ENCODE results near the gene FBXO42. TPM values are rescaled to one million over a fixed set of nuclear protein-coding genes. Genes with fewer than 3 reads are reported as not detected.
"Not testable (repeated sequence)": the region's sequence is repeated elsewhere in the genome, so short reads cannot be mapped to it uniquely, and the experiment has no call there.

FBXO42 gene
- total RNA-seq, 2 experiments from 2014 or later = 16.5 to 17.2 TPM

DNA sequence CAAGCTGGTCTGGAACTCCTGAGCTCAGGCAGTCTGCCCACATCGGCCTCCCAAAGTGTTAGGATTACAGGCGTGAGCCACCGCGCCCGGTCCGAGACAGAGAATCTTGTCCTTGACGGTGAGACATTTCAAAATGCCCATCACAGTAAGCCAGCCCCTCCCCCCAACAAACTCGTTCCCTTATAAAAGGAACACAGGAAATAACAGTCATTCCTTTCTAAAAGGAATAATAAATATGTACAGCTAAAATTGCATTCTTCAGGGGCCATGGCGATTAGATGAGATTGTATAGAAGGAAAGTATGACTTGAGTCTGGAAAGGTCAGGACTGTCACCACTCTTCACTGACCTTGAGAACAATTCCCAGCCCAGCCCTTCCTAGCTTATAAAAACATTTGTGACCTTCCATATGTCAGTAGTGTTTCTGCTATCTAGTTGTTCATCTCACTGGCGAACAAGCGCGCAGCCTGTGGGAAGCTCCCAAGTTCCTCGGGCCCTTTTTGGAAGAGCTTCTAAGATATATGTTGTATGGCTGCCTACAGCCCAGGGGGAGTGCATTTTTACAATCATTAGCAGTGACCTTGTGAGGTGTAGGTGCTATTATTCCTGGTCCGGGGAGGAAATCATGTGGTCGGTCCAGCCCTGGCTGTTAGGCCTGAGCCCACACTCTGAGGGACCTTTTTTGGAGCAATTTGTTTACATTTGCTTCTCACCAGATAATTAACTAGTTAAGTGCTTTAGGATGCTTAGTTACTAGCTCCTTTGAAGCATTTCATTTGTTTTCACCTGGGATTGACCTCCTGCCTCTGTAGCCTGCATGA, 23.5 kb upstream of the FBXO42 start:
- CTCF ChIA-PET = interaction anchor here (0.6 to 1.8 kb wide), 3 partner anchors 12 to 328 kb away, joined by 3 to 4 read pairs (median 4); no protein-coding TSS in a partner anchor
- POLR2A ChIA-PET = interaction anchor here (0.6 kb wide), 1 partner anchor 9 kb away, joined by 3 read pairs; no protein-coding TSS in a partner anchor

DNA sequence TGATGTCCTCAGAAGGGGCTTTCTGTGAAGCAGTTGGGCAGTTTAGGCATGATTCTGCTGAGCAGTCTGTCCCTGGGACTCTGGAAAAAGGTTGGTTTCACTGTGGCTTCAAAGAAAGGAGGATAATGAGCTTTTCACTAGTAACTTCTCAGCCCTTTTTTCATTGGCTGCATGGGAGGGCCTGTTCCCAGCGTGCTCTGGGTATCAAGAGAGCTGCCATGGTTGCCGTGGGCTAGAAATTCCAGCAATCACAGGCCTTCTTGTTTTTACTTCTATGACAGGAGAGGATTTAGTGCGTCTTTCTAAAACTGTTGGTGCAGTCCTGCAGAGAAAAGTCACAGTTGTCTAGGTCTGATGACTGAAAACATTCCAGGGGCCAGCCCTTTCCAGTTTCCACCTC, 22.0 kb upstream of the FBXO42 start:
- ChIA-PET CTCF (interaction anchor here (1.8 kb wide), 1 partner anchor 11 kb away, joined by 4 read pairs; no protein-coding TSS in a partner anchor), POLR2A (no interaction called here)

DNA sequence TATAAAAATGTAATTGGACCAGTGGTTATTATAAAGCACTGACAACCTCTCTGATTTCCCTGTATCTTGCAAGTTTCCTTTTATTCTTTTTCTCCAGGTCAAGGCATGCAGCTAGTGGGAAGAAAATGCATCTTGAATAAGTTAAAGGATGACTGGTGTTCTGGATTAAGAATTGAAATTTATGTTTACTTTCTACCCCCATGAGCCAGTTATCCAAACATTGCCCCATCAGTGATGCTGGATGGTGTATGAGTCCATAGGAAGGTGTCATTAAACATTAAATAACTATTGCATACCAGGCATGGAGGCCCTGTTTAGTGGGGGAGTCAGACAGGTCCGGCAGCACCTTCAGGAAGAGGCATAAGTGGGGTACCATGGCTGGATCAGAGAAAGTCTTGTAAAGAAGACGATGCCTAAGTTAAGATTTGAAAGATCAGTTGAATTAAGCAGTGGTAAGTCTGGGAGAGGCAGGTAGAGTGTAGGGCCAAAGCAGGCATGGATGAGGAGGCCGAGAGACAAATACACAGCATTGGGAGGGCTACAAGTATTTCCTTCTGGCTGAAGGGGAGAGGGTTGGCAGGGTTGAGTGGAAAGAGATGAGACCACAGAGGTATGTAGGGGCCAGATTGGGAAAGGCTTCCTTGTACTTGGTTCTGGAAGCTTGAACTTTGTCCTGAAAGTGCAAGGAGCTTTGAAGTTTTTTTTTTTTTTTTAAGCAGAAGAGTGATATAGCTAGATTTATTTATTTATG, 20.4 kb upstream of the FBXO42 start:
- POLR2A ChIA-PET = interaction anchor here (0.7 kb wide), 1 partner anchor 14 kb away, joined by 4 read pairs; no protein-coding TSS in a partner anchor
- CTCF ChIA-PET = interaction anchor here (1.0 to 1.5 kb wide), 2 partner anchors 10 to 67 kb away, joined by 3 to 4 read pairs; no protein-coding TSS in a partner anchor

GRCh38 chr1:16371725-16372124, 19.4 kb upstream of the FBXO42 start:
- CTCF ChIA-PET = interaction anchor here (1.0 to 1.5 kb wide), 2 partner anchors 9 to 68 kb away, joined by 3 to 4 read pairs; no protein-coding TSS in a partner anchor
- POLR2A ChIA-PET = interaction anchor here (0.6 to 0.7 kb wide), 2 partner anchors 25 to 28 kb away, joined by 3 read pairs; no protein-coding TSS in a partner anchor

- ChIA-PET CTCF (interaction anchor here (0.7 to 1.4 kb wide), 3 partner anchors 10 to 100 kb away, joined by 3 to 4 read pairs (median 3); partner anchors contain the start of gene NECAP2), POLR2A (no interaction called here)
Observed at GRCh38 chr1:16369821-16370220, 17.5 kb upstream of the FBXO42 start.

DNA sequence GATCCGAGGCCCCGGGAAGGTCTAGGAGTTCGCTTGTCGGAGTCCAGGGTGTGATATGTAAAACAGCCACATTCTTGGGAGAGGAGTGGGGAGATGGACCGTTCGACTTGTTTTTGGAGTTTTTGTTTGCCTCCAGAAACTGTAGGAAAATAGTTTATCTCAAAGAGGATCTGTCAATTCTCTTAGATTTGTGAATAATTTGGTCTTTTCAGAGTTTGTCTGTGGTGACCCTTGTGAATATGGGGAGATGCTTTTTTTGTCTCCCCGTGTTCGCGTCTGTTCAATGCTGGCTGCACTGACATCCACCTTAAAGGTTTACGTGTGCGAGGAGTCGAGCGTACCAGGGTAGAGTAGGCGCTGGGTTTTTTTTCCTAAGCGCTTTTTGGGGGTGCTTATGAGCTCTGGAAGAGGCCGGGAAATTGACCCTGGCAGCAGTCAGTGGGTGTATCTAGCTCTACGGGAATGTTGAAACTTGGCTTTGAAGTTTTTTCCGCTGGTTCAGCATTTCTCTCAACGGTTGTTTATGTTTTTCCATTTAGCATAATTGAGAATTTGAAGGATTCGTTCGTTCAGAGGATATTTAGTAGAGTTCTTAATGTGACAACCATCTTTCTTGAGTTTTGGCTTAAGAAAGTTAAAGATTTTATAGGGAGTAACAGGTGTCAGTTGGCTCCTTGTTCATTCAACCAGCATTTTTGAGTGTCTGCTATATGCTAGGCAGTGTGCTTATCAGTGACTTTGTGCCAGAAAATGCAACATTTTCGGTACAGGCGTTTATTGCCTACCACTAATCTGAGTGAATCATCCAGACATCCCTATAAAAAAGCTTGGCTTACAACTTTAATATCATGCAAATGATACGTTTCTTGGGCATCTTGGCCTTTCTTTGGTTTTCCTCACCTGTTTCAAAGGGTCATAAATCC, 15.9 kb upstream of the FBXO42 start:
- POLR2A ChIA-PET = interaction anchor here (0.7 to 1.0 kb wide), 4 partner anchors 16 to 123 kb away, joined by 3 to 4 read pairs (median 3); partner anchors contain the start of gene FBXO42
- CTCF ChIA-PET = interaction anchor here (1.4 to 1.5 kb wide), 2 partner anchors 16 to 82 kb away, joined by 3 to 4 read pairs; partner anchors contain the start of gene FBXO42

DNA sequence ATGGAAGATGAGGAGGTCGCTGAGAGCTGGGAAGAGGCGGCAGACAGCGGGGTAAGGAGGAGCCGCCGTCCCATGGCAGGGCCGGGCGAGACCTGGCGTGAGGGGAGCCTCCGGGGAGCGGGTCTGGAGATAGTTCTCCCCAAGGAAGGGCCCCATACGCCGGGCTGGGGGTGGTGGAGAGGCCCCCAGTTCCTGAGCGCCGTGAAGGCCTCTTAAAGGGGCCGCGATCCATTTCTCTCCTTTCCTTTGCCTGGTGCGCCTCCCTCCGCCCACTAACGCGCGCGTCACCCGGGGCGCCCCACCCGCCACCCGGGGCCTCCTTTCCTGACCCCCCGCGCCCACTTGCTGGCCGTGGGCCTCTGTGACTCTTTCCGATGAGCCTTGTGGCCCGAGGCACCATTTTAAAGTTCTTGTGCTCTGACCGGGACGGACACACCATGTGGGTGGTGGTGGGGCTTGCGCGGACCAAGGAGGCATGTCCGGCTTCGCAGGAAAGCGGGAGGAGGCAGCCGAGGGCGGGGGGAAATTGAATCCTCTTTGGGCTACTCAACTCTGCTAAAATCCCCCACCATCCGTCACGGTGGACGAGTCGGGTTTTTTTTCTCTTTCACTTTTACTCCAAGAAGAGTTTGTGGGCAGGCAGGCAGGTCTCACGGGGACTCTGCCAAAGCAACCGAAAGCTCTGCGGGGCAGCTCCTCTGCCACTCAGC, 15.1 kb upstream of the FBXO42 start:
- ChIA-PET CTCF (interaction anchor here (1.4 to 1.5 kb wide), 2 partner anchors 15 to 83 kb away, joined by 3 to 4 read pairs; partner anchors contain the start of gene FBXO42), POLR2A (interaction anchor here (0.7 to 1.0 kb wide), 4 partner anchors 15 to 124 kb away, joined by 3 to 4 read pairs (median 3); partner anchors contain the start of gene FBXO42)

GRCh38 chr1:16366722-16367257, 14.5 kb upstream of the FBXO42 start, which contains the start of gene SZRD1:
TSS of gene SZRD1 (plus strand) at chr1:16367242. CDS start at chr1:16367258, 16 bp downstream.
- ChIA-PET CTCF (interaction anchor here (1.4 kb wide), 1 partner anchor 14 kb away, joined by 4 read pairs; the partner anchor contains the start of gene FBXO42), POLR2A (interaction anchor here (0.7 kb wide), 1 partner anchor 59 kb away, joined by 3 read pairs; no protein-coding TSS in a partner anchor)

DNA sequence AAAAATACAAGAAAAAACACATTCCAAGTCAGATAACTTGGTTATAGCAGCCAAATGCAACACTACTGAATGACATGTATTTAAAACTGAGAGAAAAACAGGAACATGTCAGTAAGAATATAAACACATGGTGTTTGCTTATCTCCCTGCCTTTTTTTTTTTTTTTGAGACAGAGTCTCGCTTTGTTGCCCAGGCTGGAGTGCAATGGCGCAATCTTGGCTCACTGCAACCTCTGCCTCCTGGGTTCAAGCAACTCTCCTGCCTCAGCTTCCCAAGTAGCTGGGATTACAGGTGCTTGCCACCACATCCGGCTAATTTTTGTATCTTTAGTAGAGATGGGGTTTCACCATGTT, 12.8 kb upstream of the FBXO42 start:
- POLR2A ChIA-PET = not testable (repeated sequence)
- CTCF ChIA-PET = interaction anchor here (0.7 to 2.0 kb wide), 2 partner anchors 13 to 287 kb away, joined by 3 to 9 read pairs; partner anchors contain the start of gene FBXO42

DNA sequence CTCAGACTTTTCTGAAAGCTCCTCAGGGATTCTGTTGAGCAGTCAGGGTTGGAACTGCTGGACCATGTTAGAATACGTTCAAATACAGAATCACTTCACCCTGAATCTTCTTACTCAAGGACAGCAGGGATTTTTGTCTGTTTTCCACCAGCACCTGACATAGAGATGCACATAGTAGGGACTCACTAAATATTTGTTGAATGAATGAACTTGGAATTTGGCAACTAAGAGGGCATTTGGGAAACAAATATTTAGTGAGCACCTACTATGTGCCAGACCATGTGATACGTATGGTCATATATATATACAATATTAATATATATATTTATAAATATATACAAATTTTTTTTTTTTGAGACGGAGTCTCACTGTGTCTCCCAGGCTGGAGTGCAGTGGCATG, 4.6 kb upstream of the FBXO42 start:
- POLR2A ChIA-PET = no interaction called here

DNA sequence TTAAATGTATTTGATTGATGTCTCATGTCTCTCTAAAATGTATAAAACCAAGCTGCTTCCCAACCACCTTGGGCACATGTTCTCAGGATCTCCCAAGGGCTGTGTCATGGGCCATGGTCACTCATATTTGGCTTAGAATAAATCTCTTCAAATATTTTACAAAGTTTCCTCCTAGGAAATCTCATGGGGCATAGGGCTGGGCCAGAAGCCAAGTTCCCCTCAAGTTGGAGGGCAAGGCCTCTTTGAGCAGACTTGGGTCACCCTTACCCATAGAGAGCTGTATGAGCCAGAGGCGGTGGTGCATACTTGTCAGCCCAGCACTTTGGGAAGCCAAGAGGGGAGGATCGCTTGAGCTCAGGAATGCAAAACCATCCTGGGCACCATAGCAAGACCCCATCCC, 2.3 kb upstream of the FBXO42 start:
- ChIA-PET POLR2A (no interaction called here), CTCF (no interaction called here)

More for the DNA sequence above, 4.6 kb upstream of the FBXO42 start:
- CTCF ChIA-PET = no interaction called here

GRCh38 chr1:16352842-16353535, 709 bp upstream of the FBXO42 start:
- ChIA-PET POLR2A (interaction anchor here (0.8 to 1.2 kb wide), 2 partner anchors 15 to 286 kb away, joined by 3 to 4 read pairs; no protein-coding TSS in a partner anchor), CTCF (interaction anchor here (0.5 to 2.6 kb wide), 5 partner anchors 10 to 537 kb away, joined by 3 to 16 read pairs (median 4); partner anchors contain the start of gene SZRD1)

DNA sequence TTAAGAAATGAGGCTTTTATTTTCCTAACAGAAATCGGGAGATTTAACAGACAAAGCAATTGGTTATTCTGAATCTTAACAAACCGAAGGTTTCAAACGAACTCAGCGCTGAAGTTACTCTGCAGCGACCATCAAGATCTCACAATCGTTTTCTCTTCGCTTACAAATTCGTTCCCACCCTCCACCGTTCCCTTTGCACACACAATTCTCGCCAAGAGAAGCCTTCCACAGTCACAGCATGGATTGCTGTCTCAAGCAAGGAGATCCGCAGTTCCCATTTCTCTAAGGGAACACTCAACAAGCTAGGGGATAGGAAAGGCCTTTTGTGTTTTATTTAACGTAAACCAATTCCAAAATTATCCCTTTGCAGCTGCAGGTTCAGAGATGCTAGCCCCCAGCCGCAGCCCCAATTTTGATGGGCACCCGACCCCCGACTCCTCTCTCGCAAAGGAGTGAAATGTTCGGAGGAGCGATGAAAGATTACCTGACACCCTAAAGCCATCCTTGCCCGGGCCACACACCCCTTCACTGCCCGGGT, 755 bp downstream of the FBXO42 start:
- CTCF ChIA-PET = interaction anchor here (0.7 to 2.6 kb wide), 3 partner anchors 11 to 88 kb away, joined by 3 to 16 read pairs (median 9); no protein-coding TSS in a partner anchor
- POLR2A ChIA-PET = interaction anchor here (1.2 kb wide), 1 partner anchor 16 kb away, joined by 4 read pairs; no protein-coding TSS in a partner anchor

- ChIA-PET POLR2A (interaction anchor here (0.6 kb wide), 1 partner anchor 503 kb away, joined by 3 read pairs; no protein-coding TSS in a partner anchor), CTCF (interaction anchor here (0.7 to 2.6 kb wide), 2 partner anchors 14 to 370 kb away, joined by 3 to 9 read pairs; no protein-coding TSS in a partner anchor)
Observed at GRCh38 chr1:16349847-16350406, 2.4 kb downstream of the FBXO42 start.

DNA sequence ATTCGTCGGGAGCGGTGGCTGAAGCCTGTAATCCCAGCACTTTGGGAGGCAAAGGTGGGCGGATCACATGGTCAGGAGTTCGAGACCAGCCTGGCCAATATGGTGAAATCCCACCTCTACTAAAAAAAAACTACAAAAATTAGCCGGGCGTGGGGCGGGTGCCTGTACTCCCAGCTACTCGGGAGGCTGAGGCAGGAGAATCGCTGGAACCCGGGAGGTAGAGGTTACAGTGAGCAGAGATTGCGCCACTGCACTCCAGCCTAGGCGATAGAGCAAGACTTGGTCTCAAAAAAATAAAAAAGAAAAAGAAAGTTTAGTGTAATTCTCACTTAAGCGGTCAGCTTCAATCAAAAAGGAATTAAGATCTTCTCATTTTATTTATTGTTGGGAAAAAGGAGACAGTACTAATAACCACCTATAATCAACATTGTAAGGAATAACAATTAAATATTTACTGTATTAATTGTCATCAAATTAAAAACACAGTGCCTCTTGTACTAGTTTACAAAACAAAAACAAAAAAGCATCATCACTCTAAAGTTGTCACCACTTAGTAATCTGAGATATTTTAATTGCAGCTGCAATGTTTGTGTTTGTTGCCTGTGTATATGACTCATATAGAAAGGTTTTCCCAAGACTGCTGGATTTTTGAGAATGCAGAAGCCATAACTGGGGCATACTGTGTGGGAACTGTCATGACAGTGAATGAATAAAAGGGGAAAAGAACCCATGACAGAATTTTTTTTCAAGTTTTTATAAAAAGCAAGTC, 3.7 kb downstream of the FBXO42 start:
- CTCF ChIA-PET = interaction anchor here (2.6 kb wide), 1 partner anchor 15 kb away, joined by 9 read pairs; no protein-coding TSS in a partner anchor
- POLR2A ChIA-PET = interaction anchor here (0.6 kb wide), 1 partner anchor 385 kb away, joined by 3 read pairs; no protein-coding TSS in a partner anchor
